ENCODE measurements around the gene NUDT1. TPM values are rescaled to one million over a fixed set of nuclear protein-coding genes. Genes with fewer than 3 reads are reported as not detected.

NUDT1 gene
- total RNA-seq, 1 experiment from 2014 or later = 117 TPM

DNA sequence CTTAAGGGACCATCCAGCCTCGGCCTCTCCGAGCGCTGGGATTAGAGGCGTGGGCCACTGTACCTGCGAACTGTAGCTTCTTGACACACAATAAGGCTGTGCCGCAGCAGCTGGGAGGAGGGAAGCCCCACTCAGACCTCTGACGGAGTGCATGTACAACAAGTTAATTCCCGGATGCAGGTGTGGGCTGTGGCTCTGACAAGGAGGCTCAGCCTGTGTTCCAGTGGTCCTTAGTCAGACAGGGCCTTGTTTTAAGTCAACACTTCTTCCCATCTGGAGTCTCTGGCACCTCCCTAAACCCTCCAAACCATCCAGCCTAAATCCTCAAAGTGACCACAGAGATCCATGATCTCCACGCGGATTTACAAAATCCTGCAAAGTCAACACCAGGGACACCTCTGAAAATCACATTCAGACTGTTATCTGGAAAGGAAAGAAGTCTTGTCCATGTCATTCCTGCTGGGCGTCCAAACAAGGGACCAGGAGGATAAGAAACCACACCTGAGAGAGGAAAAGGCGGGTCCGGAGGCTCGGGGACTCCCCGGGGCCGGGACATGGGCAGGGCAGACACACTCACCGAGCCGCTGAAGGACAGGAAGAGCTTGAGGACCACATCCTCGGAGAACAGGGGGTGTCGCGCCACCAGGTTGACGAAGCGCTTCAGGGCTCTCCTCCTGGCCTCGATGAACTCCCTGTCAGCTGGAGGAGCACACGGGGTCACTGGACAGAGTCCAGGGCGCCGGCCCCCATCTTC, 29.4 kb downstream of the NUDT1 start:
- POLR2A ChIA-PET (ENCODE audit: low non-redundant PET) = no interaction called here
- no peak for TF ChIP-seq EZH2 (IDR thresholded peaks at IDR 0.05; ENCODE audit: borderline replicate concordance, low read depth, low read length, poor library complexity, severe bottlenecking)
- TF ChIP-seq, protein P1, sequence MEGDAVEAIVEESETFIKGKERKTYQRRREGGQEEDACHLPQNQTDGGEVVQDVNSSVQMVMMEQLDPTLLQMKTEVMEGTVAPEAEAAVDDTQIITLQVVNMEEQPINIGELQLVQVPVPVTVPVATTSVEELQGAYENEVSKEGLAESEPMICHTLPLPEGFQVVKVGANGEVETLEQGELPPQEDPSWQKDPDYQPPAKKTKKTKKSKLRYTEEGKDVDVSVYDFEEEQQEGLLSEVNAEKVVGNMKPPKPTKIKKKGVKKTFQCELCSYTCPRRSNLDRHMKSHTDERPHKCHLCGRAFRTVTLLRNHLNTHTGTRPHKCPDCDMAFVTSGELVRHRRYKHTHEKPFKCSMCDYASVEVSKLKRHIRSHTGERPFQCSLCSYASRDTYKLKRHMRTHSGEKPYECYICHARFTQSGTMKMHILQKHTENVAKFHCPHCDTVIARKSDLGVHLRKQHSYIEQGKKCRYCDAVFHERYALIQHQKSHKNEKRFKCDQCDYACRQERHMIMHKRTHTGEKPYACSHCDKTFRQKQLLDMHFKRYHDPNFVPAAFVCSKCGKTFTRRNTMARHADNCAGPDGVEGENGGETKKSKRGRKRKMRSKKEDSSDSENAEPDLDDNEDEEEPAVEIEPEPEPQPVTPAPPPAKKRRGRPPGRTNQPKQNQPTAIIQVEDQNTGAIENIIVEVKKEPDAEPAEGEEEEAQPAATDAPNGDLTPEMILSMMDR (conservative IDR thresholded peaks at IDR 0.05; ENCODE audit: low read depth, low read length) = no peak
- no TSS peak for BruUV-seq (replicated peaks)
- Histone ChIP-seq H3K27ac (ENCODE audit: low read depth, low read length, poor library complexity, severe bottlenecking) (no peak overlapping the region), H3K36me3 (ENCODE audit: insufficient read depth, low read length, poor library complexity, severe bottlenecking) (no peaks in the 10 kb centered on the region), H3K27me3 (replicated peaks; ENCODE audit: insufficient read depth, low read depth, low read length, poor library complexity) (no peaks in the 10 kb centered on the region), H3K4me1 (ENCODE audit: insufficient read depth, low read length, poor library complexity, severe bottlenecking) (no peaks in the 10 kb centered on the region), H3K4me3 (ENCODE audit: low read depth, low read length, poor library complexity, severe bottlenecking) (no peak overlapping the region), H3K9me3 (ENCODE audit: low read depth, low read length, poor library complexity, severe bottlenecking) (no peaks in the 10 kb centered on the region)
- DNase-seq (ENCODE audit: low spot score) = no peak
- CTCF ChIA-PET = no interaction called here
- intact Hi-C loops (cut with micrococcal nuclease; ENCODE audit: unreplicated experiment) = no loop called here

DNA sequence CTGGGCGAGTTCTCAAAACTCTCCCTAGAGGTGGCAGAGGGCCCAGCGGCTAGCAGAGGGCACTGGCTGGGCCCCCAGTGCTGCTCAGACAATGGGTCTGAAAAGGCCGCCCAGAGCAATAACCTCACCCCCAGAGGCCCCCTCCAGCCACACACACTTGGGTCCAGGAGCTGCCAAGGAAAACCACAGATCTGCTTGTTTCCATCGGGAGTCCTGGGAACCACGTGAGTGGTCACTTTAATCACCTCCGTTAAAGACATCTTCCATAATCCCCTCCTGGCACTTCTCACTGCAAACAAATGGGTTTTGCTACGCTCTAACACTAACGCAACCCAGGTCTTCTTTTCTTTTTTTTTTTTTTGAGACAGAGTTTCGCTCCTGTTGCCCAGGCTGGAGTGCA, 30.0 kb downstream of the NUDT1 start:
- POLR2A ChIA-PET (ENCODE audit: low non-redundant PET) = no interaction called here
- TF ChIP-seq EZH2 (IDR thresholded peaks at IDR 0.05; ENCODE audit: borderline replicate concordance, low read depth, low read length, poor library complexity, severe bottlenecking) = no peak
- TF ChIP-seq, protein P1 (conservative IDR thresholded peaks at IDR 0.05; ENCODE audit: low read depth, low read length) = no peak

DNA sequence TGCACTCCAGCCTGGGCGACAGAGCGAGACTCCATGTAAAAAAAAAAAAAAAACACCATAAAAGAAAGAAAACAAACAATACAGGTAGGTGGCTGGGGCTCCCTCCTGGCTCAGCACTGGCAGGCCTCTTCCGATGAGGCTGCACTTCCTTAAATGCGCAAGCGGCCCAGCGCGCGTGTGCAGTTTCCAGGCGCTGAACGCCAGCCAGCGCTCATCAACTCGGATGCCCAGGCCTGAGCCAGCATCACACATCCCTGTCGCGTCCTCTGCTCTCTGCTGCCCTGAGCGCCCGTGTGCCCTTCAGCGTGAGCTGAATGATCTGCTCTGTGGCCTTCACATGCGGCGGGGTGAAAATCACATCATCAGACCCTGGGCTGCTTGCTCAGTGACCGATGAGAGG, 31.8 kb downstream of the NUDT1 start:
- no peak overlapping the region for H3K27ac ChIP-seq (ENCODE audit: low read depth, low read length, poor library complexity, severe bottlenecking)
- no peak for DNase-seq (ENCODE audit: low spot score)
- no peaks in the 10 kb centered on the region for H3K27me3 ChIP-seq (replicated peaks; ENCODE audit: insufficient read depth, low read depth, low read length, poor library complexity)
- intact Hi-C loops (cut with micrococcal nuclease; ENCODE audit: unreplicated experiment) = no loop called here
- no peaks in the 10 kb centered on the region for H3K9me3 ChIP-seq (ENCODE audit: low read depth, low read length, poor library complexity, severe bottlenecking)
- H3K4me3 ChIP-seq (ENCODE audit: low read depth, low read length, poor library complexity, severe bottlenecking) = no peak overlapping the region
- H3K4me1 ChIP-seq (ENCODE audit: insufficient read depth, low read length, poor library complexity, severe bottlenecking) = no peaks in the 10 kb centered on the region
- POLR2A ChIA-PET (ENCODE audit: low non-redundant PET) = no interaction called here
- CTCF ChIA-PET = no interaction called here
- H3K36me3 ChIP-seq (ENCODE audit: insufficient read depth, low read length, poor library complexity, severe bottlenecking) = no peaks in the 10 kb centered on the region
- TF ChIP-seq, protein P1 (conservative IDR thresholded peaks at IDR 0.05; ENCODE audit: low read depth, low read length) = no peak
- TF ChIP-seq EZH2 (IDR thresholded peaks at IDR 0.05; ENCODE audit: borderline replicate concordance, low read depth, low read length, poor library complexity, severe bottlenecking) = no peak
- no TSS peak for BruUV-seq (replicated peaks)

More for the DNA sequence above, 30.0 kb downstream of the NUDT1 start:
- BruUV-seq (replicated peaks) = no TSS peak
- Histone ChIP-seq H3K27me3 (replicated peaks; ENCODE audit: insufficient read depth, low read depth, low read length, poor library complexity) (no peaks in the 10 kb centered on the region), H3K36me3 (ENCODE audit: insufficient read depth, low read length, poor library complexity, severe bottlenecking) (no peaks in the 10 kb centered on the region), H3K9me3 (ENCODE audit: low read depth, low read length, poor library complexity, severe bottlenecking) (no peaks in the 10 kb centered on the region), H3K27ac (ENCODE audit: low read depth, low read length, poor library complexity, severe bottlenecking) (no peak overlapping the region), H3K4me1 (ENCODE audit: insufficient read depth, low read length, poor library complexity, severe bottlenecking) (no peaks in the 10 kb centered on the region), H3K4me3 (ENCODE audit: low read depth, low read length, poor library complexity, severe bottlenecking) (no peak overlapping the region)
- intact Hi-C loops (cut with micrococcal nuclease; ENCODE audit: unreplicated experiment) = no loop called here
- DNase-seq (ENCODE audit: low spot score) = no peak
- CTCF ChIA-PET = no interaction called here

All from A673 (cell line).